Limb (tissue), 2 donors: ENCODE results near the gene PABPC1L.
A peak's percentile ranks its signal among the peaks of the same experiment; 100 is the strongest.

Experiments
- DNase-seq, 2 donors: peaks; one replicate each; pipeline ENCODE4 v3.0.0-alpha.2; 2016; ENCODE audit errors: extremely low spot score in 2 of 2

The PABPC1L gene

GRCh38 chr20:44900231-44900854 lies 9.5 kb upstream of the PABPC1L start:
- DNase-seq: no peak

- no peak for DNase-seq
These were observed 7.9 kb upstream of the PABPC1L start for GRCh38 chr20:44901974-44902373.

- DNase-seq: no peak
These were observed 5.5 kb upstream of the PABPC1L start for GRCh38 chr20:44904377-44904776.

GRCh38 chr20:44908987-44909871 lies 631 bp upstream of the PABPC1L start:
- no peak for DNase-seq

- no peak for DNase-seq
These were observed 916 bp downstream of the PABPC1L start for GRCh38 chr20:44910690-44911262.

GRCh38 chr20:44911264-44911921 lies 1.5 kb downstream of the PABPC1L start:
- peak in 1 of 2 donors; percentile 51 for DNase-seq

GRCh38 chr20:44912189-44912588 lies 2.3 kb downstream of the PABPC1L start:
- no peak for DNase-seq

GRCh38 chr20:44914924-44915323 lies 5.1 kb downstream of the PABPC1L start:
- no peak for DNase-seq

GRCh38 chr20:44916586-44916985 lies 6.7 kb downstream of the PABPC1L start:
- no peak for DNase-seq

- no peak for DNase-seq
These were observed 7.5 kb downstream of the PABPC1L start for GRCh38 chr20:44917399-44917798.

GRCh38 chr20:44918342-44918741 lies 8.5 kb downstream of the PABPC1L start:
- no peak for DNase-seq

- no peak for DNase-seq
These were observed 8.9 kb downstream of the PABPC1L start for GRCh38 chr20:44918761-44919160.

GRCh38 chr20:44921447-44921846 lies 11.6 kb downstream of the PABPC1L start:
- no peak for DNase-seq

- no peak for DNase-seq
These were observed 14.7 kb downstream of the PABPC1L start for GRCh38 chr20:44924541-44924940.

GRCh38 chr20:44928595-44928994 lies 18.7 kb downstream of the PABPC1L start:
- no peak for DNase-seq

- no peak for DNase-seq
These were observed 20.8 kb downstream of the PABPC1L start for GRCh38 chr20:44930517-44931168.

- no peak for DNase-seq
These were observed 22.1 kb downstream of the PABPC1L start for GRCh38 chr20:44931911-44932310.

- no peak for DNase-seq
These were observed 23.1 kb downstream of the PABPC1L start for GRCh38 chr20:44932916-44933315.

GRCh38 chr20:44936510-44936909 lies 26.6 kb downstream of the PABPC1L start:
- no peak for DNase-seq

- DNase-seq: no peak
These were observed 28.8 kb downstream of the PABPC1L start for GRCh38 chr20:44938637-44939036.

- DNase-seq: no peak
These were observed 31.3 kb downstream of the PABPC1L start for GRCh38 chr20:44941120-44941691.
